Measurements from ENCODE around the gene MPND. TPM values are rescaled to one million over a fixed set of nuclear protein-coding genes. Genes with fewer than 3 reads are reported as not detected.
A peak's percentile ranks its signal among the peaks of the same experiment; 100 is the strongest.

The MPND gene
- total RNA-seq, 5 donors from 2014 or later (not counting 1 experiment from before 2014, with no cell fraction given) = 10.7 to 27.3 (median 22.6) TPM

GRCh38 chr19:4389064-4389375, 45.7 kb downstream of the MPND start:
- no peaks in the 10 kb centered on the region for H3K27me3 ChIP-seq (replicated peaks in 1 of 2; ENCODE audit: control insufficient read depth in 2 of 2, extremely low read depth in 1 of 2, insufficient read depth in 2 of 2, low read length in 1 of 2)
- H3K4me3 ChIP-seq (ENCODE audit: control insufficient read depth in 1 of 2, extremely low read depth in 1 of 2, low read length in 1 of 2) = no peak overlapping the region
- peaks cover 27 to 44% (median 41%) of the 10 kb centered on the region in 3 donors for H3K4me1 Mint-ChIP-seq
- no peak overlapping the region for H3K27ac ChIP-seq (ENCODE audit: low read length)
- POLR2A ChIA-PET = no interaction called here
- ATAC-seq (replicated peaks in 1 of 4) (no peak), DNase-seq (no peak)
- WGBS (ENCODE audit: insufficient coverage) = 94% methylated on average over 9 of the region's 9 CpGs
- H3K27ac Mint-ChIP-seq = peak overlapping the region in 1 of 2 donors; percentile 40
- H3K9me3 ChIP-seq = no peaks in the 10 kb centered on the region
- H3K27me3 Mint-ChIP-seq = no peaks in the 10 kb centered on the region
- peaks cover 0 to 37% of the 10 kb centered on the region in 2 donors for H3K36me3 ChIP-seq (ENCODE audit: control insufficient read depth in 2 of 2, extremely low read depth in 1 of 2, insufficient read depth in 1 of 2, low read length in 1 of 2)
- peaks cover 7 to 36% of the 10 kb centered on the region in 2 experiments for H3K4me1 ChIP-seq (ENCODE audit: control insufficient read depth in 1 of 2, extremely low read depth in 1 of 2, insufficient read depth in 2 of 2, low read length in 2 of 2)
- no peaks in the 10 kb centered on the region for H3K9me3 Mint-ChIP-seq
- peaks cover 4% of the 10 kb centered on the region for H3K36me3 Mint-ChIP-seq
- no peak overlapping the region for H3K4me3 Mint-ChIP-seq
- CTCF ChIA-PET = no interaction called here

GRCh38 chr19:4389511-4390016, 46.2 kb downstream of the MPND start:
- Histone ChIP-seq H3K4me1 (ENCODE audit: control insufficient read depth in 1 of 2, extremely low read depth in 1 of 2, insufficient read depth in 2 of 2, low read length in 2 of 2) (peaks cover 7 to 40% of the 10 kb centered on the region in 2 experiments), H3K9me3 (no peaks in the 10 kb centered on the region), H3K4me3 (ENCODE audit: control insufficient read depth in 1 of 2, extremely low read depth in 1 of 2, low read length in 1 of 2) (no peak overlapping the region), H3K27ac (ENCODE audit: low read length) (no peak overlapping the region), H3K36me3 (ENCODE audit: control insufficient read depth in 2 of 2, extremely low read depth in 1 of 2, insufficient read depth in 1 of 2, low read length in 1 of 2) (peaks cover 0 to 39% of the 10 kb centered on the region in 2 donors), H3K27me3 (replicated peaks in 1 of 2; ENCODE audit: control insufficient read depth in 2 of 2, extremely low read depth in 1 of 2, insufficient read depth in 2 of 2, low read length in 1 of 2) (no peaks in the 10 kb centered on the region)
- ChIA-PET CTCF (interaction anchor here in 1 of 2 donors (1.0 kb wide), 1 partner anchor 46 kb away, joined by 8 read pairs; the partner anchor contains the start of gene MPND), POLR2A (no interaction called here)
- no peaks in the 10 kb centered on the region for H3K9me3 Mint-ChIP-seq
- no peak for ATAC-seq (replicated peaks in 1 of 4)
- H3K27ac Mint-ChIP-seq = no peak overlapping the region
- peaks cover 33 to 50% (median 46%) of the 10 kb centered on the region in 3 donors for H3K4me1 Mint-ChIP-seq
- H3K4me3 Mint-ChIP-seq = peak overlapping the region in 1 of 3 donors; percentile 63
- WGBS (ENCODE audit: insufficient coverage) = 96% methylated on average over 16 of the region's 17 CpGs
- peaks cover 8% of the 10 kb centered on the region for H3K36me3 Mint-ChIP-seq
- DNase-seq = no peak
- H3K27me3 Mint-ChIP-seq = no peaks in the 10 kb centered on the region

DNA sequence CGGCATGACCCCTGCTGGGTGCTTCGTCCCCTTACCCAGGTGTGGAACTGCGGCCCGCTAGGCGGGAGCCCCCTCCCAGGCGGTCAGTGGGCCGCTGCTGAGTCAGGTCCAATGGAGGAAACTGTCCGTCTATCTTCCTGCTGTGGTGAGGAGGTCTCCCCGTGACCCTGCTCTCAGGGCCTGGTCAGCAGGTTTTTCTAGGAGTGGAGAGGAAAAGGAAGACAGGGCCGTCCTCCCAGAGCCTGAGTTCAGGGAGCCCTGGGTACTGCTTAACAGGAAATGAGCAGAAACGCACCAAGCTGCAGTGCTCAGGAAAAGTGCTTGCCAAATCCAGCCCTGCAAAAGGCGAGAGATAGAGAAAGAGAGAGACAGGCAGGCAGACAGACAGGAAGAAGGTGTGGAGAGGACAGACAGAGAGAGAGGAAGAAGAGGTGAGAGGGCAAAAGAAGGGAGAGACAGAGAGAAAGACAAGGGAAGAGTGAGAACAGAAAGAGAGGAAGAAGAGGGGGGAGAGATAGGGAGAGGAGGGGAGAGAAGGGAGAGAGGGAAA, 46.7 kb downstream of the MPND start:
- peaks cover 0 to 43% of the 10 kb centered on the region in 2 donors for H3K36me3 ChIP-seq (ENCODE audit: control insufficient read depth in 2 of 2, extremely low read depth in 1 of 2, insufficient read depth in 1 of 2, low read length in 1 of 2)
- Mint-ChIP-seq H3K4me3 (peak overlapping the region in 1 of 3 donors; percentile 63), H3K4me1 (peaks cover 38 to 55% (median 51%) of the 10 kb centered on the region in 3 donors), H3K9me3 (no peaks in the 10 kb centered on the region), H3K27me3 (no peaks in the 10 kb centered on the region), H3K36me3 (peaks cover 11% of the 10 kb centered on the region), H3K27ac (peak overlapping the region; percentile 84 to 86)
- ChIA-PET CTCF (interaction anchor here in 1 of 2 donors (1.0 kb wide), 1 partner anchor 47 kb away, joined by 8 read pairs; the partner anchor contains the start of gene MPND), POLR2A (interaction anchor here in 1 of 2 donors (0.7 kb wide), 1 partner anchor 27 kb away, joined by 3 read pairs; no protein-coding TSS in a partner anchor)
- no peak for DNase-seq
- peaks cover 7 to 44% of the 10 kb centered on the region in 2 experiments for H3K4me1 ChIP-seq (ENCODE audit: control insufficient read depth in 1 of 2, extremely low read depth in 1 of 2, insufficient read depth in 2 of 2, low read length in 2 of 2)
- no peaks in the 10 kb centered on the region for H3K9me3 ChIP-seq
- WGBS (ENCODE audit: insufficient coverage) = 76% methylated on average over 12 of the region's 12 CpGs
- H3K27me3 ChIP-seq (replicated peaks in 1 of 2; ENCODE audit: control insufficient read depth in 2 of 2, extremely low read depth in 1 of 2, insufficient read depth in 2 of 2, low read length in 1 of 2) = no peaks in the 10 kb centered on the region
- no peak for ATAC-seq (replicated peaks in 1 of 4)
- no peak overlapping the region for H3K27ac ChIP-seq (ENCODE audit: low read length)
- H3K4me3 ChIP-seq (ENCODE audit: control insufficient read depth in 1 of 2, extremely low read depth in 1 of 2, low read length in 1 of 2) = no peak overlapping the region

DNA sequence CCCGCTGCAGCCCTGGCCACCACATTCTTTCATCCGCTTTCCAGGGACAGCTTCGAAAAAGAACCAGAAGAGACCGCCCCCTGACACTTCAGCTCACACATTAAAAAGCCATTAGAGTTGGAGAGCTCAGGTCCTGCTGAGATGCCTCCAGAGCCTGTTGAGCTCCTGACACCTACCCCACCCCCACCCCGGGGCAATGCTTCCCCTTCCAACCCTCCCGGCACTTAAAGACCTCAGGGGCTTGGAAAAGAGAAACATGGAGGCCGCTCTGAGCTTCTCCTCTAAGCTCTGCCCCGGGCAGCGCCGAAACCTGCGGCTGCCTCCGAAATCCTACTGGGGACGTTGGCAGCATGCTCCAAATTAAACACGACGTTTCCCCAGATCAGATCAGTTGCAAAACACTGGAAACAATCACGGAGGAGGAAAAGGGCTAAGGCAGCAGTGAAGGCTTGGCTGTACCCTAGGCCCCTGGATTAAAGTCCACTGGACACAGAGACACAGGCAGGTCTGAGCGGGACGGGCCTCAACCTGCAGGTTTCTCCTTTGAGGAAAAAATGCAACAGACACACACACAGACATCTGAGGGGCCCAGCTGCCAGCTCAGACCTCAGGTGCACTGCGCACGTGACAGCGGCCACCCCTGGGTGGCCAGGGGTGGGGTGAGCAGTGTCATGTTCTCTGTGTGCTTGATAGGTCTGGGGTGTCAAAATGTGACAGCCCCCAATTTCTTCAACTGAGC, 47.4 kb downstream of the MPND start:
- Histone ChIP-seq H3K4me3 (ENCODE audit: control insufficient read depth in 1 of 2, extremely low read depth in 1 of 2, low read length in 1 of 2) (no peak overlapping the region), H3K27ac (ENCODE audit: low read length) (no peak overlapping the region), H3K9me3 (no peaks in the 10 kb centered on the region), H3K36me3 (ENCODE audit: control insufficient read depth in 2 of 2, extremely low read depth in 1 of 2, insufficient read depth in 1 of 2, low read length in 1 of 2) (peaks cover 0 to 46% of the 10 kb centered on the region in 2 donors), H3K27me3 (replicated peaks in 1 of 2; ENCODE audit: control insufficient read depth in 2 of 2, extremely low read depth in 1 of 2, insufficient read depth in 2 of 2, low read length in 1 of 2) (no peaks in the 10 kb centered on the region), H3K4me1 (ENCODE audit: control insufficient read depth in 1 of 2, extremely low read depth in 1 of 2, insufficient read depth in 2 of 2, low read length in 2 of 2) (peaks cover 7 to 44% of the 10 kb centered on the region in 2 experiments)
- ATAC-seq (replicated peaks in 1 of 4) = no peak
- Mint-ChIP-seq H3K36me3 (peaks cover 11% of the 10 kb centered on the region), H3K4me1 (peaks cover 45 to 60% (median 54%) of the 10 kb centered on the region in 3 donors), H3K27me3 (no peaks in the 10 kb centered on the region), H3K27ac (peak overlapping the region; percentile 11 to 86), H3K9me3 (no peaks in the 10 kb centered on the region), H3K4me3 (peak overlapping the region in 1 of 3 donors; percentile 63)
- WGBS (ENCODE audit: insufficient coverage) = 84% methylated on average over 14 of the region's 21 CpGs
- ChIA-PET CTCF (interaction anchor here in 1 of 2 donors (1.0 kb wide), 1 partner anchor 48 kb away, joined by 8 read pairs; the partner anchor contains the start of gene MPND), POLR2A (interaction anchor here in 1 of 2 donors (0.7 kb wide), 1 partner anchor 28 kb away, joined by 3 read pairs; no protein-coding TSS in a partner anchor)
- no peak for DNase-seq

DNA sequence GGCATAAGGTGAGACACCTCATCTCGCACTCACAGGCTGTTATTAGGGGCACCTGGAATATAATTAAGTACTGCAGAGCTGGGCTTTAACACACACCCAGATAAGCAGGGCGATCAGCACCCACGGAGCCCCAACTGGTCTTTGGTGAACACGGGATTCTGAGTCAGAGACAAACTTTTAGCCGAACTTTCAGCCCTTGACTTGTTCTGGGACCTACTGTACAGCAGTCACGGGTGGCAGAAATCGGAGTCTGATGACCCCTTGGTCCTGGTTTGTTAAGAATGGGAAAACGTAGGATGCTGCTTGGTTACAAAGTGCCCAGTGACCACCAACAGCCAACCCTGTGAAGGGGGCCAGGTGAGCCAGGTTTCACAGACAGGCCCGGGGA, 47.9 kb downstream of the MPND start:
- 89% methylated on average over 9 of the region's 9 CpGs for WGBS (ENCODE audit: insufficient coverage)
- POLR2A ChIA-PET = no interaction called here
- peaks cover 49 to 63% (median 57%) of the 10 kb centered on the region in 3 donors for H3K4me1 Mint-ChIP-seq

GRCh38 chr19:4391701-4392483, 48.5 kb downstream of the MPND start:
- Mint-ChIP-seq H3K4me3 (no peak overlapping the region), H3K27ac (no peak overlapping the region), H3K27me3 (no peaks in the 10 kb centered on the region), H3K4me1 (peaks cover 54 to 68% (median 61%) of the 10 kb centered on the region in 3 donors), H3K9me3 (no peaks in the 10 kb centered on the region), H3K36me3 (peaks cover 18% of the 10 kb centered on the region)
- Histone ChIP-seq H3K4me1 (ENCODE audit: control insufficient read depth in 1 of 2, extremely low read depth in 1 of 2, insufficient read depth in 2 of 2, low read length in 2 of 2) (peaks cover 7 to 45% of the 10 kb centered on the region in 2 experiments), H3K9me3 (no peaks in the 10 kb centered on the region), H3K27me3 (replicated peaks in 1 of 2; ENCODE audit: control insufficient read depth in 2 of 2, extremely low read depth in 1 of 2, insufficient read depth in 2 of 2, low read length in 1 of 2) (no peaks in the 10 kb centered on the region), H3K36me3 (ENCODE audit: control insufficient read depth in 2 of 2, extremely low read depth in 1 of 2, insufficient read depth in 1 of 2, low read length in 1 of 2) (peaks cover 0 to 50% of the 10 kb centered on the region in 2 donors), H3K4me3 (ENCODE audit: control insufficient read depth in 1 of 2, extremely low read depth in 1 of 2, low read length in 1 of 2) (no peak overlapping the region), H3K27ac (ENCODE audit: low read length) (no peak overlapping the region)
- no peak for ATAC-seq (replicated peaks in 1 of 4)
- ChIA-PET POLR2A (no interaction called here), CTCF (no interaction called here)
- no peak for DNase-seq
- whole genome bisulfite sequencing (ENCODE audit: insufficient coverage) = 94% methylated on average over 12 of the region's 20 CpGs

More for the DNA sequence above, 47.9 kb downstream of the MPND start:
- Histone ChIP-seq H3K27ac (ENCODE audit: low read length) (no peak overlapping the region), H3K4me1 (ENCODE audit: control insufficient read depth in 1 of 2, extremely low read depth in 1 of 2, insufficient read depth in 2 of 2, low read length in 2 of 2) (peaks cover 7 to 44% of the 10 kb centered on the region in 2 experiments), H3K9me3 (no peaks in the 10 kb centered on the region), H3K27me3 (replicated peaks in 1 of 2; ENCODE audit: control insufficient read depth in 2 of 2, extremely low read depth in 1 of 2, insufficient read depth in 2 of 2, low read length in 1 of 2) (no peaks in the 10 kb centered on the region), H3K4me3 (ENCODE audit: control insufficient read depth in 1 of 2, extremely low read depth in 1 of 2, low read length in 1 of 2) (no peak overlapping the region), H3K36me3 (ENCODE audit: control insufficient read depth in 2 of 2, extremely low read depth in 1 of 2, insufficient read depth in 1 of 2, low read length in 1 of 2) (peaks cover 0 to 46% of the 10 kb centered on the region in 2 donors)
- DNase-seq (no peak), ATAC-seq (replicated peaks in 1 of 4) (no peak)
- Mint-ChIP-seq H3K27me3 (no peaks in the 10 kb centered on the region), H3K4me3 (no peak overlapping the region), H3K27ac (no peak overlapping the region), H3K9me3 (no peaks in the 10 kb centered on the region), H3K36me3 (peaks cover 14% of the 10 kb centered on the region)
- CTCF ChIA-PET = no interaction called here
